ENCODE data around the gene STAMBPL1. TPM values are rescaled to one million over a fixed set of nuclear protein-coding genes. Genes with fewer than 3 reads are reported as not detected.
A peak's percentile ranks its signal among the peaks of the same experiment; 100 is the strongest.

Gene STAMBPL1
- total RNA-seq, 1 donor from 2014 or later: 4.4 TPM

DNA sequence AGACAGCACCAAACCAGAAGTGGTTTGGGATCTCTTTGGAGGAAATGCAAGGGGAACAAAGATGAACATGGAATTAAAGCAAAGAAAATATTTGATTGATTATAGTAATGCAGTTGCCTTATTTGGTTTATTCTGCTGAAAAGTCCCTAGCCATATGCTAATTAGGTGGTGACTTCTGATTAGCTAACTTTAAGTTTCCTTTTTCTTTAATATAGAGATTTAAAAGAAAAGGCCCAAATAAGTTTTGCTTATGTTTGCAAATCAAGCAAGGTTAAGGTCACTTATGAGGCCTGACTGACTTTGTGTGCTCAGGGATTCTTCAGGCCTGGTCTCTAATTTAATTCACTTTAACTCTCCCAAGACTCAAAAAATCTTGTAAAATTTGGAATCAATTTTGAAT is 22.2 kb upstream of the STAMBPL1 start:
- DNase-seq (ENCODE audit: low read depth): no peak

- DNase-seq (ENCODE audit: low read depth): peak; percentile 44
Observed at GRCh38 chr10:88858491-88858890, 21.6 kb upstream of the STAMBPL1 start.

DNA sequence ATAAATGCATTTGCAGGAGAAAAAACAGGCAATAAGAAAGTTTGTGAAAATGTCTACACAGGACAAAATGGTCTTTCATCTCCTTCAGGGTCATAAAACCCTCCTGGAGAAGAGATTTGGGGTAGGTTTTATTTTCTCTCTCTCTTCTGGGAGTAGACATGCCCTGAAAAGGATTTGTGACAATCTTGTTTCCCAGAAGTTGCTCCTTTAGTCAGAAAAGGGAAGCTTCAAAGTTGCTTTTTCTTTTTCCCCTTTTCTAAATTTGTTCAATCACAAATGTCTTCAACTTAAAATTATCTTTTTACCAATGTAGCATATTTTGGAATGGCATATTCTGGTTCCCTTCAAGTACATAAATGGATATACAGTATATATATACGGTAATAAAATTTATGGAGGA is 19.0 kb upstream of the STAMBPL1 start:
- no peak for DNase-seq (ENCODE audit: low read depth)

GRCh38 chr10:88865281-88865876 is 14.7 kb upstream of the STAMBPL1 start:
- peak; percentile 49 for DNase-seq (ENCODE audit: low read depth)

DNA sequence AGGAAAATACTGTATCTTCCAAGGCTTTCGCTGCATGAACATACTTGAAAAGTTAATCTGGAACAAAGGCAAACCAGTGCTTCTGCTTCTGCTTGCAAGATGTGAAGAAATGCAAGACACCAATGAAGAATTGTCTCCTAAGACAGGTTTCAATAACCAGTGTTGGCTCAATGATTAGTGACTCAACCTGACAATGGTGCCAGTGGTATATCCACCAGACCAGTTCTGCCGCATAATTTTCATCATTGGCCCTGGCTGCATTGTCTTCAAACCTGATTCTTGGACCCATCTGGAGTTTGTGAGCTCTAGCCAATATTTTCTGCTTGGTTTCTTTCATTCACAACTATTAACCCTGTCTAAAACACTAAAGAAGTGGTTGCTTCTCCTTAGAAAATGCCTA is 13.6 kb upstream of the STAMBPL1 start:
- no peak for DNase-seq (ENCODE audit: low read depth)

- no peak for DNase-seq (ENCODE audit: low read depth)
Observed at GRCh38 chr10:88870089-88870488, 10.0 kb upstream of the STAMBPL1 start.

GRCh38 chr10:88873757-88874156 is 6.3 kb upstream of the STAMBPL1 start:
- DNase-seq (ENCODE audit: low read depth): no peak

GRCh38 chr10:88874281-88874680 is 5.8 kb upstream of the STAMBPL1 start:
- no peak for DNase-seq (ENCODE audit: low read depth)

- no peak for DNase-seq (ENCODE audit: low read depth)
Observed at GRCh38 chr10:88875081-88875480, 5.0 kb upstream of the STAMBPL1 start.

DNA sequence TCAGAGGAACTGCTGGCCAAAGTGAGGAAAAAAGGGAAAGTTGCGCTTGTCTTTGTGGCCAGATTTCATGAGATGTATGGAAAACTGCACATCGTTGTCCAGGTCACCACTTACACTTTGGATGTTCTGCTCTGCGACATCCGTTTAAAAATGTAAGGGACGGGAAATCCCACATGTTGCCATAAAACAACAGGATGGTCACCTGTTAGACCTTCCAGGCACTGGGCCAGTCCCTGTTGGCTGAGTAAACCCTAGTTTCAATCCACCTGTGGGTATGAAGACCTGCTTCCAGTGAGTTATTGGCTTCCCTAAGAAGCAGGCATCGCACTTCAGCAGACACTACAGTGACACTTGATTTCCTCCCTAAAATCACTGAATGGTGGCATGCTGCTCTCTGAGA is 2.7 kb upstream of the STAMBPL1 start:
- DNase-seq (ENCODE audit: low read depth): no peak

- peak; percentile 31 for DNase-seq (ENCODE audit: low read depth)
Observed at GRCh38 chr10:88880282-88881076, 434 bp downstream of the STAMBPL1 start.

- no peak for DNase-seq (ENCODE audit: low read depth)
Observed at GRCh38 chr10:88881320-88881719, 1.3 kb downstream of the STAMBPL1 start.

DNA sequence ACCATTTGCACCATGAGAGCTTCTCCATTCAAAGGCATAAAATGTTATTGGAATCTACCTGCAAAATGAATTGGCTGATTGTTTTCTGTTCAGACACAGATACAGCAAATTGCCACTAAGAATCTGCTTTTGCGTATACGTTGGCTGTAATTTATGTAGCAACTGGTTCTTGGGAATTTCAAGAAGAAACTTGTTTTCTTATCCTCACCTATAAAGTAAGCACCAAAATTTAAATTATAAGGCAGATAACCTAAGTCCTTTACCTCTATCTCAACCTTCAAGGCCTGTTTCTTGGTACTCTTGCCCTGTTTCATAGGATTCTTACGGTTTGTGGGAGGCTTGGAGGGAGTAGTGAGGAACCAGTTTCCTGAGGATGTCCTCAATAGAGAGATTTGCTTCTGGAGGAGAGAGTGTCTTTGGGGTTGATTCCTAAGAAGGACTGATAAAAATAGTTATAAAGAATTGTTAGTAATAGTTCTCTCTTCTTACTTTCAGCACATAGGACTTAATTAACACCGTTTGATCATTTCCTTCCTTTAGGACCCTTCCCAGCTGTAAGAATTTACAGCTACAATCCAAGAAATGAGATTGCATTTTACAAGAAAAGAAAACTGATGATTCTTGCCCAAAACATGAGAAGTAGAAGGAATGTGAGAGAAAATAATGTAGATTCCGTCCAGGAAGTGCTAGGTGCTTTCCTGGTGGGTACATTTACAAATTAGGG is 2.0 kb downstream of the STAMBPL1 start:
- no peak for DNase-seq (ENCODE audit: low read depth)

DNA sequence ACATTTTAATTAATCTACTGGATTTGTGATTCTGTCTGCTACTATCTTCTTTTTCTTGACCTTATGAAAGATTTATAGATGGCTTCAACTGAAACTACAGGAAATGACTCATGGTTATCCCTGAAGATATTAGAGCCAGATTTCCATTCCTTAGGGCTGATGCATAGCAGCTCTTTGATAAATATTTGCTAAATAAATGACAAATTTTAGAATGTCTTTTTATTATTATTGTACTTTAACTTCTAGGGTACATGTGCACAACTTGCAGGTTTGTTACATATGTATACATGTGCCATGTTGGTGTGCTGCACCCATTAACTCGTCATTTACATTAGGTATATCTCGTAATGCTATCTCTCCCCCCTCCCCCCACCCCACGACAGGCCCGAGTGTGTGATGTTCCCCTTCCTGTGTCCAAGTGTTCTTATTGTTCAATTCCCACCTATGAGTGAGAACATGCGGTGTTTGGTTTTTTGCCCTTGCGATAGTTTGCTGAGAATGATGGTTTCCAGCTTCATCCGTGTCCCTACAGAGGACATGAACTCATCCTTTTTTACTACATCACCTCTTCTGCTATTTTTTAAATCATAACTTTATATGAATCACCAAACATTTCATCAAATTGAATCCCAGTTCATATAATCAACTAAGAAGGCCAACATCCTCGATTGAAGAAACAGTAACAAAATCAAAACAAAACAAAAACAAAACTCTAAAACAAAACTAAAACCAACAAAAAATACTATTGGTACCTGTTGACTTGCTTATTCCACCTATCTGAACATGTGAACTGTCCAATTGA is 2.8 kb downstream of the STAMBPL1 start:
- DNase-seq (ENCODE audit: low read depth): peak; percentile 70

- no peak for DNase-seq (ENCODE audit: low read depth)
Observed at GRCh38 chr10:88883448-88883809, 3.4 kb downstream of the STAMBPL1 start.

DNA sequence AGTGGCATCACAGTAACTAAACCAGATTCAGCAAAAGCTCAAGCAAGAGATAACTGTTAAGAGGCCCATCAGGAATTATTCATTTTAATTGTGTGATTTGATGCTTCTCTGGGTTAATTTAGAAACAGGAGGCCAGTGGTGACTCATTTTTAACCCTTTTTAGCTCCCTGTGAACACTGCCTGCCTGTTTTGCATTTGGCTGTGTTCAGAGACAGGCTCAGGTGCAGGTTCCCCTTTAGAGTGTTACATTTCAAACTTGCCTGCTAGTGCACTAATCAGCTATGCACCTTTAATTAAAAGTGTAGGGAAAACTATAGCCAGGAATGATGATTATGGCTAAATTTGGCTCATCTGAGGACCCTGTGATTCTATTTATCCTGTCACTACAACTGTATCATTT is 6.5 kb downstream of the STAMBPL1 start:
- DNase-seq (ENCODE audit: low read depth): no peak

DNA sequence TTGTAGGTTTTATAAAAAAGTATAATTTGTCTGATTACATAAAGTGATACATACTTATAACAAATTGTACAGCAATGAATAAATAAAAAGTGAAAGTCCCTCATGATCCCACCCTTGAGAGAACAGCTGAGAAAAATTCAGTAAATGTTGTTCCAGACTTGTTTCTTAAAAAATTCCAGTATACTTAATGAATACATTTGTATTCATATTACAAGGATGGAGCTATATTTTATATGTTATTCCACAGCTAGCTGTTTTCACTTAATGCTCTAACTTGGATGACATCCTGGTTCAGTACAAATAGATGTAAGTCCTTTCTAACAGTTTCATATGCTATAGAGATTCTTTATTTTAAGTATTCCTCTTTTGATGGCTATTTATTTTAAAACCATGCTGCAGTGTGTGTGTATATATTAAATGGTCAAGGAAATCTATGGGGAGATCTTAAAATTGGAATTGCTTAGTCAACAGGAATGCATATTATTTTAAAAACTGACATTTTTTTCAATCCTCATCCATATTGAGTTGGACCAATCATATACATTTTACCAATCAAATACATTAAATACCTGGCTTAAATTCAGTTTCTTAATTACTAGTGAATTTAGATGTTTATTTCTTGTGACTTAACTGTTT is 8.9 kb downstream of the STAMBPL1 start:
- no peak for DNase-seq (ENCODE audit: low read depth)

- no peak for DNase-seq (ENCODE audit: low read depth)
Observed at GRCh38 chr10:88889559-88890337, 9.7 kb downstream of the STAMBPL1 start.

DNA sequence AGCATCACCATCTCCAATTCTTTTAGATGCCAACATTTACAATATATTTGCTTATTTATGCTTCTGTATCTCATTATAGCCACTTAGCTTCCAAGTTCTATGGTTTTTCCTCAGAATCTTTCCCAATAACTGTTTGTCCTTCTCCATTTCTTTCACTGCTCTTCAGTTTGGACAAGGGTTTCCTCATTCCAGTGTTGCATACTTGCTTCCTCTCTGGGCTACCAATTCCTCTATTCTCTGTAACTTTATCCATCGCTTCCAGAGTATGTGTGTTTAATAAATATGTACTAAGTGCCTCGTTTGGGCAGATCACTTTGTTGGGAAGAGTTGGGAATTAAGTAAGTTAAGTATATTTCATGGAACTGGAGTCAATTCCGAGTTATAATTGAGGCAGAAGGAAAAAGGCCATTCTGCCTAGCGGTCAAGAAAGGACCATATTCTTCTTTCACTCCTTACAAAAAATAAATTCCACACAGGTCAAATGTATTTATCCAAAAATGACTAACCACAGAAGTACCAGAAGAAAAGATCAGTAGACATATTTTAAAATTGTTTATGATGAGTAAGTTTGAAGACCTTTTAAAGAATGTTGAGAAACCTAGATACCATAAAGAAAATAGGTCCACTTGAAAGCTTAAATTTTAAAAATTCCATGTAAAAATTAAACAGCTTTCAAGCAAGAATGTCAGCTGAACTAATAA is 10.8 kb downstream of the STAMBPL1 start:
- no peak for DNase-seq (ENCODE audit: low read depth)

Measured in renal cortical epithelial cell (primary cell).